ENCODE data around the gene COL25A1. TPM values are rescaled to one million over a fixed set of nuclear protein-coding genes. Genes with fewer than 3 reads are reported as not detected.

The COL25A1 gene
- total and polyA plus RNA-seq, 4 experiments from 2014 or later = 0.06 to 0.55 (median 0.44) TPM; not detected in 1

GRCh38 chr4:109290918-109291317 lies 11.5 kb downstream of the COL25A1 start:
- intact Hi-C loops (cut with micrococcal nuclease) = loop anchor here (10.0 kb wide), 1 partner anchor 456 kb away; no protein-coding TSS in a partner anchor
- no peak overlapping the region for H3K27ac Mint-ChIP-seq
- no peaks in the 10 kb centered on the region for H3K9me3 ChIP-seq (ENCODE audit: control insufficient read depth in 1 of 2, low read length in 2 of 2)
- peaks cover 4 to 7% of the 10 kb centered on the region in 2 donors for H3K27me3 Mint-ChIP-seq
- no peak overlapping the region for H3K4me3 Mint-ChIP-seq
- CTCF ChIA-PET (ENCODE audit: partially characterized antibody) = no interaction called here
- H3K4me3 ChIP-seq (ENCODE audit: low read length in 2 of 2) = no peak overlapping the region
- no peaks in the 10 kb centered on the region for H3K36me3 Mint-ChIP-seq
- no peaks in the 10 kb centered on the region for H3K9me3 Mint-ChIP-seq
- no peak for DNase-seq
- no peaks in the 10 kb centered on the region for H3K27me3 ChIP-seq (ENCODE audit: insufficient read depth, low read length)
- H3K27ac ChIP-seq (ENCODE audit: low read depth, low read length) = no peak overlapping the region
- H3K36me3 ChIP-seq (ENCODE audit: insufficient read depth, low read length) = no peaks in the 10 kb centered on the region
- no peaks in the 10 kb centered on the region for H3K4me1 ChIP-seq (ENCODE audit: insufficient read depth, low read length)
- POLR2A ChIA-PET (ENCODE audit: partially characterized antibody) = no interaction called here
- no peaks in the 10 kb centered on the region for H3K4me1 Mint-ChIP-seq

DNA sequence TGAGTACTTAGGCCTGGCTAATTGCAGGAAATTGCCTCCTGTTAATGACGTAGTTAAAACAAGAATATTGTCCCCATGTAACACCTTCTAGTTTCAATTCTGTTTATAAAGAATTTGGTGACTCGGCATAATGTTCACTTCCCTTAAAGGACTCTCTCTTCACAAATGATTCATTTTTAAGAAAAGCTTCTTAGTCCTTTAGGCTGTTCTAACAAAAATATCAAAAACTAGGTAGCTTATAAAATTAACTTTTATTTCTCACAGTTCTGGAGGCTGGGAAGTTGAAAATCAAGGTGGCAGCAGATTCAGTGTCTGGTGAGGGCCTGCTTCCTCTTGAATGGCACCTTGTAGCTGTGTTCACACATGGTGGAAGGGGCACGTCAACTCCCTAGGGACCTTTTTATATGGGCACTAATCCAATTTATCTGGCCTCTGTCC lies 23.8 kb downstream of the COL25A1 start:
- intact Hi-C loops (cut with micrococcal nuclease) = no loop called here
- DNase-seq = no peak
- H3K27ac Mint-ChIP-seq = no peak overlapping the region

GRCh38 chr4:109276482-109277095 lies 25.9 kb downstream of the COL25A1 start:
- Histone ChIP-seq H3K36me3 (ENCODE audit: insufficient read depth, low read length) (no peaks in the 10 kb centered on the region), H3K27me3 (ENCODE audit: insufficient read depth, low read length) (no peaks in the 10 kb centered on the region), H3K4me3 (ENCODE audit: low read length in 2 of 2) (no peak overlapping the region), H3K27ac (ENCODE audit: low read depth, low read length) (no peak overlapping the region), H3K4me1 (ENCODE audit: insufficient read depth, low read length) (no peaks in the 10 kb centered on the region), H3K9me3 (ENCODE audit: control insufficient read depth in 1 of 2, low read length in 2 of 2) (no peaks in the 10 kb centered on the region)
- intact Hi-C loops (cut with micrococcal nuclease) = no loop called here
- H3K4me1 Mint-ChIP-seq = no peaks in the 10 kb centered on the region
- peaks cover 3 to 16% of the 10 kb centered on the region in 2 donors for H3K27me3 Mint-ChIP-seq
- H3K9me3 Mint-ChIP-seq = no peaks in the 10 kb centered on the region
- ChIA-PET POLR2A (ENCODE audit: partially characterized antibody) (no interaction called here), CTCF (ENCODE audit: partially characterized antibody) (no interaction called here)
- DNase-seq = no peak
- no peaks in the 10 kb centered on the region for H3K36me3 Mint-ChIP-seq
- H3K4me3 Mint-ChIP-seq = no peak overlapping the region
- H3K27ac Mint-ChIP-seq = no peak overlapping the region

More for the DNA sequence above, 23.8 kb downstream of the COL25A1 start:
- Mint-ChIP-seq H3K27me3 (peaks cover 1 to 12% of the 10 kb centered on the region in 2 donors), H3K4me1 (no peaks in the 10 kb centered on the region), H3K4me3 (no peak overlapping the region), H3K9me3 (no peaks in the 10 kb centered on the region), H3K36me3 (no peaks in the 10 kb centered on the region)
- Histone ChIP-seq H3K27me3 (ENCODE audit: insufficient read depth, low read length) (no peaks in the 10 kb centered on the region), H3K4me1 (ENCODE audit: insufficient read depth, low read length) (no peaks in the 10 kb centered on the region), H3K4me3 (ENCODE audit: low read length in 2 of 2) (no peak overlapping the region), H3K9me3 (ENCODE audit: control insufficient read depth in 1 of 2, low read length in 2 of 2) (no peaks in the 10 kb centered on the region), H3K27ac (ENCODE audit: low read depth, low read length) (no peak overlapping the region), H3K36me3 (ENCODE audit: insufficient read depth, low read length) (no peaks in the 10 kb centered on the region)
- ChIA-PET CTCF (ENCODE audit: partially characterized antibody) (interaction anchor here (1.5 kb wide), 1 partner anchor 700 kb away, joined by 3 read pairs; no protein-coding TSS in a partner anchor), POLR2A (ENCODE audit: partially characterized antibody) (no interaction called here)

GRCh38 chr4:109275066-109275745 lies 27.3 kb downstream of the COL25A1 start:
- intact Hi-C loops (cut with micrococcal nuclease) = no loop called here
- CTCF ChIA-PET (ENCODE audit: partially characterized antibody) = no interaction called here
- Histone ChIP-seq H3K36me3 (ENCODE audit: insufficient read depth, low read length) (no peaks in the 10 kb centered on the region), H3K4me3 (ENCODE audit: low read length in 2 of 2) (no peak overlapping the region), H3K27me3 (ENCODE audit: insufficient read depth, low read length) (no peaks in the 10 kb centered on the region), H3K27ac (ENCODE audit: low read depth, low read length) (no peak overlapping the region), H3K9me3 (ENCODE audit: control insufficient read depth in 1 of 2, low read length in 2 of 2) (no peaks in the 10 kb centered on the region), H3K4me1 (ENCODE audit: insufficient read depth, low read length) (no peaks in the 10 kb centered on the region)
- H3K27ac Mint-ChIP-seq = no peak overlapping the region
- no peaks in the 10 kb centered on the region for H3K4me1 Mint-ChIP-seq
- POLR2A ChIA-PET (ENCODE audit: partially characterized antibody) = no interaction called here
- peaks cover 3 to 16% of the 10 kb centered on the region in 2 donors for H3K27me3 Mint-ChIP-seq
- no peaks in the 10 kb centered on the region for H3K9me3 Mint-ChIP-seq
- H3K4me3 Mint-ChIP-seq = no peak overlapping the region
- no peaks in the 10 kb centered on the region for H3K36me3 Mint-ChIP-seq
- no peak for DNase-seq

DNA sequence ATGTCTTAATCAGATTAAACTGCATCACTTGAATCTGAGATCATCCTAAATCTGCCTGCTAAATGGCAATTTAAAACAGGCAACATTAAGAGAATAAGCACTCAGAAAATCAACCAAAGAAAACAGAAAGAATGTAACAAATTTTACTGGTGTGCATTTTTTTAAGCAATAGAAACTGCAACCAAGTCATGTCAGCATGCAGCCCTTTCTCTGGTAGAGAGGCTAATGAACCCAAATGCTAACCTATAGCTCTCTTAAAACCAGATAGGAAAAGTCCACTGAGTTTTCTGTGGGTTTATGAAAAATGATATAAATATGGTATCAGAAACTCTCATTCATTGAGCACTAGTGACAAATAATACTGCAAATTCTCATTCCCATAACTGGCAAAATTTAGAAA lies 35.6 kb downstream of the COL25A1 start:
- H3K4me3 Mint-ChIP-seq = no peak overlapping the region
- H3K36me3 ChIP-seq (ENCODE audit: insufficient read depth, low read length) = no peaks in the 10 kb centered on the region
- no peak overlapping the region for H3K4me3 ChIP-seq (ENCODE audit: low read length in 2 of 2)
- no peak overlapping the region for H3K27ac ChIP-seq (ENCODE audit: low read depth, low read length)
- intact Hi-C loops (cut with micrococcal nuclease) = no loop called here
- peaks cover 0 to 1% (median 0%) of the 10 kb centered on the region in 8 donors for H3K9me3 Mint-ChIP-seq
- no peaks in the 10 kb centered on the region for H3K36me3 Mint-ChIP-seq
- ChIA-PET POLR2A (ENCODE audit: partially characterized antibody) (no interaction called here), CTCF (ENCODE audit: partially characterized antibody) (no interaction called here)
- H3K4me1 ChIP-seq (ENCODE audit: insufficient read depth, low read length) = no peaks in the 10 kb centered on the region
- no peak for DNase-seq
- no peaks in the 10 kb centered on the region for H3K4me1 Mint-ChIP-seq
- H3K27me3 Mint-ChIP-seq = peaks cover 0 to 9% of the 10 kb centered on the region in 2 donors
- H3K27ac Mint-ChIP-seq = no peak overlapping the region
- no peaks in the 10 kb centered on the region for H3K9me3 ChIP-seq (ENCODE audit: control insufficient read depth in 1 of 2, low read length in 2 of 2)
- no peaks in the 10 kb centered on the region for H3K27me3 ChIP-seq (ENCODE audit: insufficient read depth, low read length)

- Histone ChIP-seq H3K9me3 (ENCODE audit: control insufficient read depth in 1 of 2, low read length in 2 of 2) (no peaks in the 10 kb centered on the region), H3K4me3 (ENCODE audit: low read length in 2 of 2) (no peak overlapping the region), H3K4me1 (ENCODE audit: insufficient read depth, low read length) (no peaks in the 10 kb centered on the region), H3K27ac (ENCODE audit: low read depth, low read length) (no peak overlapping the region), H3K27me3 (ENCODE audit: insufficient read depth, low read length) (no peaks in the 10 kb centered on the region), H3K36me3 (ENCODE audit: insufficient read depth, low read length) (no peaks in the 10 kb centered on the region)
- Mint-ChIP-seq H3K36me3 (no peaks in the 10 kb centered on the region), H3K9me3 (peaks cover 0 to 1% (median 0%) of the 10 kb centered on the region in 8 donors), H3K4me1 (no peaks in the 10 kb centered on the region), H3K4me3 (no peak overlapping the region), H3K27me3 (peaks cover 0 to 10% of the 10 kb centered on the region in 2 donors), H3K27ac (no peak overlapping the region)
- ChIA-PET CTCF (ENCODE audit: partially characterized antibody) (no interaction called here), POLR2A (ENCODE audit: partially characterized antibody) (no interaction called here)
- intact Hi-C loops (cut with micrococcal nuclease) = no loop called here
- no peak for DNase-seq
Measured at GRCh38 chr4:109266236-109266635, 36.2 kb downstream of the COL25A1 start.

GRCh38 chr4:109263721-109264120 lies 38.7 kb downstream of the COL25A1 start:
- no peaks in the 10 kb centered on the region for H3K4me1 ChIP-seq (ENCODE audit: insufficient read depth, low read length)
- H3K27me3 ChIP-seq (ENCODE audit: insufficient read depth, low read length) = no peaks in the 10 kb centered on the region
- H3K27ac Mint-ChIP-seq = no peak overlapping the region
- H3K36me3 ChIP-seq (ENCODE audit: insufficient read depth, low read length) = no peaks in the 10 kb centered on the region
- no peaks in the 10 kb centered on the region for H3K36me3 Mint-ChIP-seq
- no peak for DNase-seq
- no peak overlapping the region for H3K4me3 Mint-ChIP-seq
- H3K9me3 ChIP-seq (ENCODE audit: control insufficient read depth in 1 of 2, low read length in 2 of 2) = no peaks in the 10 kb centered on the region
- intact Hi-C loops (cut with micrococcal nuclease) = no loop called here
- H3K9me3 Mint-ChIP-seq = peaks cover 0 to 1% (median 0%) of the 10 kb centered on the region in 8 donors
- H3K27me3 Mint-ChIP-seq = peaks cover 0 to 10% of the 10 kb centered on the region in 2 donors
- CTCF ChIA-PET (ENCODE audit: partially characterized antibody) = no interaction called here
- no peaks in the 10 kb centered on the region for H3K4me1 Mint-ChIP-seq
- POLR2A ChIA-PET (ENCODE audit: partially characterized antibody) = no interaction called here
- no peak overlapping the region for H3K4me3 ChIP-seq (ENCODE audit: low read length in 2 of 2)
- no peak overlapping the region for H3K27ac ChIP-seq (ENCODE audit: low read depth, low read length)

Measured in CD4-positive, alpha-beta memory T cell (primary cell).